Measurements from ENCODE around the gene GRID1. TPM values are rescaled to one million over a fixed set of nuclear protein-coding genes. Genes with fewer than 3 reads are reported as not detected.

Gene GRID1
- total RNA-seq, 4 donors from 2014 or later = 0.35 to 10.7 (median 1.3) TPM

DNA sequence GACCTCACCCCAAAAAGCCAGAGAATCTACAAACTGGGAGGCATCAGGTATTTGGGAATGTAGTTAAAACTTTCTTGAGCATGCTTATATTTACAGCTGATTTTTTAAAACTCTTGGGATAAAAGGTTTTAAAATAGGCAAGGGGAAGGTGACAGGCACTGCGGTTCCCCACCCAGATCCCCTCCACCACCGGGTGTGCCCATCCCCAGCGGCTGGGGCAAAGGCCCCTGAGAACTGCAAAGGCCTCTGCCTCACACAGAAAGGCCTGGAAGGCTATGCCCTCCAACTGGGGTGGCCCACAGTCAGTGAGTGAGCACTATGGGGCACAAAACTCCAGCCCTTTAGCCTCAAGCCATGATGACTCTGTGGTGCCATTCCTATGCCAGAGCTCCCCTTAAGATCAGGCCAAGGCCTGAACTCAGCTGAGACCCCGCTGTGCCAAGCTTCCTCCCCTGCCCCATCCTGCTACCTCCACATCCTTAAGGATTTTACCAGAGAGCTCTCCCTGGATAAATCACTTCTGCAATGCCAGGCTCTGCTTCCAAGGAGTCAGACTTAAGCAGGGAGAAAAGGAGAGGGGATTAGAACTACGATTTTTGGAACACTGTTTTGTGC, 299.1 kb downstream of the GRID1 start:
- H3K27ac ChIP-seq = no peak overlapping the region
- H3K4me3 ChIP-seq = no peak overlapping the region
- H3K27me3 ChIP-seq = no peaks in the 10 kb centered on the region
- no peak for DNase-seq
- no peak for TF ChIP-seq POLR2A (IDR thresholded peaks at IDR 0.05)
- TF ChIP-seq, protein P1, sequence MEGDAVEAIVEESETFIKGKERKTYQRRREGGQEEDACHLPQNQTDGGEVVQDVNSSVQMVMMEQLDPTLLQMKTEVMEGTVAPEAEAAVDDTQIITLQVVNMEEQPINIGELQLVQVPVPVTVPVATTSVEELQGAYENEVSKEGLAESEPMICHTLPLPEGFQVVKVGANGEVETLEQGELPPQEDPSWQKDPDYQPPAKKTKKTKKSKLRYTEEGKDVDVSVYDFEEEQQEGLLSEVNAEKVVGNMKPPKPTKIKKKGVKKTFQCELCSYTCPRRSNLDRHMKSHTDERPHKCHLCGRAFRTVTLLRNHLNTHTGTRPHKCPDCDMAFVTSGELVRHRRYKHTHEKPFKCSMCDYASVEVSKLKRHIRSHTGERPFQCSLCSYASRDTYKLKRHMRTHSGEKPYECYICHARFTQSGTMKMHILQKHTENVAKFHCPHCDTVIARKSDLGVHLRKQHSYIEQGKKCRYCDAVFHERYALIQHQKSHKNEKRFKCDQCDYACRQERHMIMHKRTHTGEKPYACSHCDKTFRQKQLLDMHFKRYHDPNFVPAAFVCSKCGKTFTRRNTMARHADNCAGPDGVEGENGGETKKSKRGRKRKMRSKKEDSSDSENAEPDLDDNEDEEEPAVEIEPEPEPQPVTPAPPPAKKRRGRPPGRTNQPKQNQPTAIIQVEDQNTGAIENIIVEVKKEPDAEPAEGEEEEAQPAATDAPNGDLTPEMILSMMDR (IDR thresholded peaks at IDR 0.05) = no peak
- H3K9me3 ChIP-seq = no peaks in the 10 kb centered on the region
- H3K4me1 ChIP-seq = no peaks in the 10 kb centered on the region
- no peaks in the 10 kb centered on the region for H3K36me3 ChIP-seq

DNA sequence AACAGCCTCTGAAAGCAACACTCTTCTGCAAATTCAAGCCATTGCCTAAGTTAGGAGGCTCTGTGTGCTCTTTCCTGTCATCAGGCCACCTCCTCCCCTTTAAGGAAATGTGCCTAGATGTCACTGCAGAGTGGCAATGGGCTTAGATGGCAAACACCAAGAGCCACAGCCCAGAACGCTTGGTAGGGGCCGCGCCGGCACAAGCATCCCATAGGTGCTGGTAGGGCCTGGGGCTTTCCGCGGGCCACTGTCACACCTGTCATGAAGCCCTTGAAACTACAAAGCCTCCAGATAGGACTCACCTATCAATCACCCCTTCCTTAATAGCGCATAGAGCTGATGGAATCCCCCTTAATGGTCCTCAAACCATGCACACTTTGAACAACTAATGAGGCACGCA, 299.9 kb downstream of the GRID1 start:
- no peak for DNase-seq
- TF ChIP-seq, protein P1 (IDR thresholded peaks at IDR 0.05) = no peak
- TF ChIP-seq POLR2A (IDR thresholded peaks at IDR 0.05) = no peak
- no peaks in the 10 kb centered on the region for H3K27me3 ChIP-seq
- no peak overlapping the region for H3K4me3 ChIP-seq
- H3K9me3 ChIP-seq = no peaks in the 10 kb centered on the region
- no peak overlapping the region for H3K27ac ChIP-seq
- H3K36me3 ChIP-seq = no peaks in the 10 kb centered on the region
- H3K4me1 ChIP-seq = no peaks in the 10 kb centered on the region

DNA sequence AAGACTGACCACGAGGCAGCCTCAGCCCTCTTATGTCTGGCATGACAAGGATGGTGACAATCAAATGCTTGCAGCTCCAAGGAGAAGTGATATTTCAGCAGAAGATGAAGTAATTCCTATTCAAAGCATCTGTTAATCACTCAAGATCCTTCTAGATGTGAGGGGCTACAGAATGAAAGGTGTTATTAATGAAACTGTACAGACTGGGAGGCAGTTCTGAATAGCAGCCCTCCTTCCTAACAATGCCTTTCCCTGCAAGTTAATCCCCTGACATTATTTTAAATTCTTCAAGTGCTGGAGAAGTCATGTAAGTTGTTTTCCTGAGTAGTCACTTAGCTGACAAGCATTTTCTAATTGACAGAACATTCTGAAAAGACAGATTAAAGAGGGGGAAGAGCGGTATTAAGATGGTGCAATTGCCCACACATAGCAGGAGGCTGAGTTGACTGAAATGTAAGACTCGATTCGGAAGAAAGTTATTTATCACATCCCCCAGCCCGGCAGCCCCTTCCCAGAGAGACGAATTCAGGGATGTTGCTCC, 300.8 kb downstream of the GRID1 start:
- no peaks in the 10 kb centered on the region for H3K27me3 ChIP-seq
- TF ChIP-seq POLR2A (IDR thresholded peaks at IDR 0.05) = no peak
- TF ChIP-seq, protein P1 (IDR thresholded peaks at IDR 0.05) = no peak
- DNase-seq = no peak

DNA sequence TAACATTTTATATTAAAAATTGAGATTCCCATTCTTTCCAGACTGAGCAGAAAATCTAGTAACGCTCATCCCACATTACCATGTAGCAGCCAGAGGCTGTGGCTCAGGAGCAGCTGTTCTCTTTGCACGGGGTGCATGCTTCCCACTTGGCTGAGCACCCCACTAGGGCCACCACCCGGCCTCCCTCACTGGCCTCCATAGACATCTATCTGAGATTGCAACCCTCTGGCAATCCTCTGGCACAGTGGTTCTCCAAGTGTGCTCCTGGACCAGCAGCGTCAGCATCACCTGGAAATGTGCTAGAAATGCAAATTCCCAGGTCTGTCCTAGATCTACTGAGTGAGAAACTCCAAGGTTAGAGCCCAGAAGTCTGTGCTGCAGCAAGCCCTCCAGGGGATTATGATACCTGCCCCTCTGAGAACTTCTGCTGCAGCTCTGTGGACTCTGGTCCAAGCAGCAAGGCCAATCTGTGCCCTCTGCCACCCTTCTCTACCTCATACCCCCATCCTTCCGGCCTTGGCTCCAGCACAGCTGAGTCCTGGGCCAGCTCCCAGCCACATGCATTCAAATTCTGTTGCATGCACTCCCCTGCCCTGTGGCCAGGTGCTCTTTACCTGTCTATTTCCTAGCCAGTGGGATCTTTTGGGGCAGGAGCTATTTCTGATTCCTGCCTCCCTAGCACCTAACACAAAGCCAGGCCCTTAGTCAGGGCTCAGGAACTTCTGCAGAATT, 301.5 kb downstream of the GRID1 start:
- Histone ChIP-seq H3K4me1 (no peaks in the 10 kb centered on the region), H3K27ac (no peak overlapping the region), H3K36me3 (no peaks in the 10 kb centered on the region), H3K4me3 (no peak overlapping the region), H3K9me3 (no peaks in the 10 kb centered on the region), H3K27me3 (no peaks in the 10 kb centered on the region)
- no peak for DNase-seq
- TF ChIP-seq POLR2A (IDR thresholded peaks at IDR 0.05) = no peak
- TF ChIP-seq, protein P1 (IDR thresholded peaks at IDR 0.05) = no peak

More for the DNA sequence above, 300.8 kb downstream of the GRID1 start:
- Histone ChIP-seq H3K36me3 (no peaks in the 10 kb centered on the region), H3K27ac (no peak overlapping the region), H3K4me1 (no peaks in the 10 kb centered on the region), H3K4me3 (no peak overlapping the region), H3K9me3 (no peaks in the 10 kb centered on the region)

DNA sequence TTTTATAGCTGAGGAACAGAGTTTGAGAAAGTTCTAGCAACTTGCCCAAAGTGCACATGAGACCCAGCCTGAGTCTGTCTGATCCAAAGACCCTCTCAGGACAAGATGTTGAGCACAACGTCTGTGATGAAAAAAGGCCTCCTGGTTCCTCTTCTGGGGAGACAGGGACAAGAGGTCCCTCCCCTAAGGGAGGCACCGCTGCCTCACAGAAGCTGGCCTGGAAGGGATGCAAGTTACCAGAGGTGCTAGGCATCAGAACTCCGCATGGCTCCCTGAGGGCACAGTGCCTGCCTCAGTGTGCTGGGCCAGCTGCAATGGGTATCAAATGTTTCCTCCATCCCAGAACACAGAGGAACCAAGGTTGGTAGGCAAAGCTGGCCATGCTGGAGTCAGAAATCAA, 302.4 kb downstream of the GRID1 start:
- Histone ChIP-seq H3K9me3 (no peaks in the 10 kb centered on the region), H3K36me3 (no peaks in the 10 kb centered on the region), H3K27me3 (no peaks in the 10 kb centered on the region), H3K4me3 (no peak overlapping the region), H3K4me1 (no peaks in the 10 kb centered on the region), H3K27ac (no peak overlapping the region)
- no peak for TF ChIP-seq POLR2A (IDR thresholded peaks at IDR 0.05)
- TF ChIP-seq, protein P1 (IDR thresholded peaks at IDR 0.05) = no peak
- no peak for DNase-seq

All from Peyer's patch (tissue), 4 donors.